Endothelial cell of umbilical vein (primary cell): ENCODE data around the gene LSM2.

Source experiments
- CTCF ChIP-seq, 2 donors: IDR thresholded peaks; 1 replicate in 1 of 2; 2 replicates in 1 of 2; pipeline ENCODE4 v1.5.1; 2011; ENCODE audit warnings: low read length in 2 of 2, mild to moderate bottlenecking in 2 of 2, moderate library complexity in 2 of 2, control low read depth in 1 of 2, inconsistent platforms in 1 of 2, low read depth in 1 of 2; ENCODE audit not compliant: insufficient read depth in 1 of 2; ENCODE audit errors: extremely low read depth in 1 of 2
- POLR2A ChIP-seq: IDR thresholded peaks from 2 replicates; pipeline ENCODE4 v1.6.1; 2012; ENCODE audit warnings: low read depth, mild to moderate bottlenecking, control low read depth, low read length

DNA sequence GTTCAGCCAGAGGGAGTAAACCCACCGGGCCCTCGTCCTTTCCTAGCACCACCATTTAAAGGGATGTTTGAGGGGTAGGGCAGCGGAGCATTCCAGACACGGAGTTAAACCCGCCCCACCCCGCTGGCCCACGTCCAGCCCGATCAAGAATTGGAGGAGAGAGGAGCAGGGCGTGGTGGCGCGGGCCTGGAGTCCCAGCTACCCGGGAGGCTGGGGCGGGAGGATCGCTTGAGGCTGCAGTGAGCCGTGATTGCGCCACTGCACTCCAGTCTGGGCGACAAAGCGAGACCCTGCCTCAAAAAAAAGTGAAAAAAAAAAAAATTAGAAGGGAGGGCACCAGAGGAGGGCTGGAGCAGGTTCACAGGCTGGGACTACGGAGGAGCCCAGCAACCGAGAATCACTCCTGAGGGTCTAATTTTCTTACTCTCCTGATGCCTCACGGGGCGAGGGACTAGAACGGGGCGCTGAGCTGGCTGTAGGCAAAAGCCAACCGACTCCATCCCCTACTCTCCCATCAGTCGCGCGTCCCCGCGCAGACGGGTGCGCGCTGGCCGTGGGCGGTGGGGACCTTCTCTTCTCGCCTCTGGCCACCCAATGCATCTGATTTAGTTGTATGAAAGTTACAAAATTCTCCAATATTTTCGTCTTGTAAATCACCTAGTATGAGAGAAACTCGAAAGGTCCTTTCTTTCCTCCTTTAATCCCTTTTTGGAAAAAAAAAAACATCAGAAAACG, 14.7 kb upstream of the LSM2 start:
- TF ChIP-seq CTCF (IDR thresholded peaks at IDR 0.05; ENCODE audit: extremely low read depth in 1 of 2, insufficient read depth in 1 of 2, low read depth in 1 of 2, low read length in 2 of 2) = no peak
- TF ChIP-seq POLR2A = no peak
